Fibroblast of pulmonary artery (primary cell): ENCODE data around the gene SRSF7.

Source experiments
- DNase-seq: peaks from one replicate; pipeline ENCODE4 v3.0.0-alpha.2; 2010; ENCODE audit warnings: low read depth
- H3K4me3 ChIP-seq: replicated peaks from 2 replicates; pipeline ENCODE4 v1.5.1; 2011; ENCODE audit warnings: low read depth, mild to moderate bottlenecking, control low read depth, low read length, moderate library complexity
- CTCF ChIP-seq: IDR thresholded peaks from 2 replicates; pipeline ENCODE4 v1.5.1; 2011; ENCODE audit warnings: mild to moderate bottlenecking, control low read depth, low read length, inconsistent platforms; ENCODE audit errors: missing control alignments

Gene SRSF7

DNA sequence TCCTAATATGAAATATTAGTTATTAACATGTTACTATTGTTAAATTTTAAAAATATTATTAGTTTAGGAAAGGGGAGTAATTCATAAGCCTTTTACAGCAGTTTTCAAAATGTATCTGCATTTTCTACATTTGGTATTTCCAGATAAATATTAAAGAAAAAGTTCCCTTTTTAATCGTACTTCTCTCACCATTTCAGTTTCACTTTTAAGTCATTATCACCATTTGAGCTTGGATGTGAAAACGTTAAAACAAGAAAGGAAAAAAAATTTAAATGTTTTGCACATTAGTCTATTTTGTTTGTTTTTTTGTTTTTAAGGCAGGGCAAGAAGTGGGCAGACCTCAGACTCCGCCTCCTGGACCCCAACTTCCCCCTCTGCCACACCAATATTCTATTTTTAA is 3.3 kb upstream of the SRSF7 start:
- no peak for TF ChIP-seq CTCF
- peak overlapping the region; percentile 6 for H3K4me3 ChIP-seq
- DNase-seq: no peak

DNA sequence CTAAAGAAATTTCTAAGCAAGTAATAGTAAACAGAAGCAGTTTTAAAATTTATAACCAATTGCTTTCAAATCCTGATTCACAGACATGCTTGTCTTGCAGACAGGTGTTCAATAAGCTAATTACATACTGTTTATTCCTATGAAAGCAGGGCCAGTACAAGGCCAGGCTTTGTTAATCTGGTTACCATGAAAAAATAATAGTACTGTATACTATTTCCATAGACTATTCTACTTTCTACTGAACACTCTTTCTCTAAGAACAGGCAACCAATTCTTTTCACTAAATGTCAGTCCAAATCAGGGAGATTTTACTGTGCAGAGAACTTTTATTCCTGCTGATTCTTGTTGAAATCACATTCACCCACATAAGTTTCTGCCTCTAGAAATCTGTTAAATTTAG is 2.9 kb upstream of the SRSF7 start:
- DNase-seq: no peak
- no peak for TF ChIP-seq CTCF
- no peak overlapping the region for H3K4me3 ChIP-seq

DNA sequence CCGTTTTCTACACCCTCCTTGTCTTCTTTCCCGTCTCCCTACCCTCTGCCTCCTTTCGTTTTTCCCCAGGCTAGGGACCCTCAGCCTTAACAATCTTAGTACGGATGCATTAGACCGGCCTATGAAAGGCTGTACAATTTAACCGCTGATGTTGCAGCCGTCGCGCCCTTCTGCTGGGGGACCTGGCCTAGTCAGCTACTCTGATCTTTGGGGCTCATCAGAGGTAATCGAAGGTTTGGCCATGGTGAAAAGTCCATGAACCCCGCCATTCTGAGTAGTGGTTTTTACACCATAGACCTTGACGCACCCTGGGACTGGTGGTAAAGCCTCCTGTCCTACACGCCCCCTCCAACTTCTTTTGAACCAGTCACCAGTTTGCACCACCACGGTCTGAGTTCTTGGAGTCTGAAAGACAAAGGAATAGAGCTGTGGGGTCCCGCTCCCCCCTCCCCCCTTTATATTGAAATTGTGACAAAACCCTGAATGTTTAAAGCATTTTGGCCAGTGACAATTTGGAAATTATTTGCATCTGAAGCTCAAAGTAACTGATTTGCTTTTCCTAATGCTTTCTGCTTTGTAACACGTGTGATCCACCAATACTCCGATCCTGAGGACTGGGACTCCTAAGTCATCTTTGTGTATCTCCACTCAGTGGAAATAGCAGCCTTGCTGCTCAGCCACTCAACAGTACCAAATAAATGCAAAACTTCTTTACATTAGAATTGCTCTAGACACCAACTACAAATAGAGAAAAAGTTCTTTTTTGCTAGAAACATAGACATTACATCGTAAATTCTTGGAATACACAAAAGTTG is 642 bp upstream of the SRSF7 start:
- TF ChIP-seq CTCF: no peak
- no peak for DNase-seq
- H3K4me3 ChIP-seq: peak overlapping the region; percentile 99

DNA sequence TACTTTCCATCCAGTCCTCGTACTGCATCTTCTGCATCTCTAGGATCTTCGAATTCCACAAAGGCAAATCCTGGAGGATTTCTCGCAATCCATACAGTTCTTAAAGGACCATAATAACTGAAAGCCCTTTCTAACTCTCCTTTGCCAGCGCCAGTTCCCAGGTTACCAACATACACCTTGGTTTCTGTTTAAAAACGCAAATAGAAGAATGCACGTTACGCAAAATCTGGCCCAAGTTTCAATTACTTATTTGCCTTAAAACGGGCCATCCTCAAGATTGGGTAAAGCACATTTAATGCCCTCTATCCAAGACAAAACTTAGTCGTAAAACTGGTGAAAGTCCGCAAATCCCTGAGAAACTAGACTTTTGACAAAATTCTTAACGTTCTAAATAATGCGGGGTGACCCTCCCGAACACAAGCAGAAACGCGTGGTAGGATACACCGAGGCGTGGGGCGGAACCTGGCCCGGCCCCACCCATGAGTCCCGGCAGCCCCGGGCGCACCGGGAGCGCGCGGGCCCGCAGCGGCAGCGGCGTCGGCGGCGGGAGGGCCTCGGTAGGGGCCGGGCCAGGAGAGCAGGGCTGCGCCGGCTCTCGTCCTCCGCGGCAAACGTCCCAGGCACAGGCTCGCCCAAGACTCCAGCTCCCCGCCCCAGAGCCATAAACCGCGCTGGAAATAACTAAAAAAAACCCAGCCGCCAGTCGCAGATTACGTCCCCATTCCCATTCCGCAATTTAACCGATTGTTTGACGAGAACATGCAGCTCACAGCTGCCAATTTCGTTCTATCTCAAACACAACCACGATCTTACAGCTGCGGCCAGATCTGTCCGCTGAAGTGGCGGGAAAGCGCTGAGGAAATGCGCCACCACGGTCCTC is 910 bp downstream of the SRSF7 start:
- DNase-seq: peak; percentile 25
- no peak for TF ChIP-seq CTCF

GRCh38 chr2:38748943-38749804 is 2.0 kb downstream of the SRSF7 start:
- H3K4me3 ChIP-seq: peak overlapping the region; percentile 99
- DNase-seq: no peak
- no peak for TF ChIP-seq CTCF

More for the DNA sequence above, 910 bp downstream of the SRSF7 start:
- peak overlapping the region; percentile 99 for H3K4me3 ChIP-seq

GRCh38 chr2:38748391-38748790 is 2.8 kb downstream of the SRSF7 start:
- no peak for DNase-seq
- TF ChIP-seq CTCF: no peak
- no peak overlapping the region for H3K4me3 ChIP-seq
